Activated T-helper 1 cell treated with anti-CD3 and anti-CD28 coated beads, Interleukin-12 subunit alpha, Interleukin-12 subunit beta, Interleukin-2, Interleukin-4 antibody, amounts not matched to agents 30 ng/mL and 10 ng/mL and 1 ng/mL, durations not matched to agents 14 hours and 24 hours and 36 hours (primary cell): Measurements from ENCODE around the gene GJC2. TPM values are rescaled to one million over a fixed set of nuclear protein-coding genes. Genes with fewer than 3 reads are reported as not detected.

ENCODE experiments used
- DNase-seq: peaks from one replicate; pipeline ENCODE4 v3.0.0; 2021; ENCODE audit warnings: low spot score
- H3K27ac Mint-ChIP-seq: one replicate; pipeline ENCODE4 v1.8.0; 2021; ENCODE audit warnings: mild to moderate bottlenecking, mixed read lengths
- H3K27me3 Mint-ChIP-seq: one replicate; pipeline ENCODE4 v1.8.0; 2022; ENCODE audit warnings: mild to moderate bottlenecking, moderate library complexity, mixed read lengths; ENCODE audit not compliant: insufficient read depth
- H3K36me3 Mint-ChIP-seq: one replicate; pipeline ENCODE4 v1.8.0; 2021; ENCODE audit warnings: low read depth, mixed read lengths
- H3K4me1 Mint-ChIP-seq: one replicate; pipeline ENCODE4 v1.8.0; 2021; ENCODE audit warnings: low read depth, mixed read lengths
- H3K4me3 Mint-ChIP-seq: one replicate; pipeline ENCODE4 v1.8.0; 2021; ENCODE audit warnings: mild to moderate bottlenecking, moderate library complexity, mixed read lengths
- H3K9me3 Mint-ChIP-seq: one replicate; pipeline ENCODE4 v1.8.0; 2021; ENCODE audit warnings: mixed read lengths
- intact Hi-C: fragments of 100-400 bp; cut with micrococcal nuclease; formaldehyde crosslinking; loops from one replicate; pipeline ENCODE4 v1.15.1; 2024
- total RNA-seq: library from RNA; stranded (reverse); gene quantifications from 2 replicates; pipeline ENCODE4 v1.2.3, GENCODE V29; 2022

The GJC2 gene
- total RNA-seq, 1 donor from 2014 or later, result 0.93 TPM

GRCh38 chr1:228142701-228143136, 7.0 kb upstream of the GJC2 start:
- peaks cover 4% of the 10 kb centered on the region for H3K27me3 Mint-ChIP-seq
- H3K9me3 Mint-ChIP-seq, result no peaks in the 10 kb centered on the region
- H3K36me3 Mint-ChIP-seq, result peaks cover 3% of the 10 kb centered on the region
- H3K27ac Mint-ChIP-seq, result peak overlapping the region; percentile 97
- intact Hi-C loops, result no loop called here
- DNase-seq, result no peak
- H3K4me1 Mint-ChIP-seq, result peaks cover 22% of the 10 kb centered on the region
- H3K4me3 Mint-ChIP-seq, result peak overlapping the region; percentile 100

GRCh38 chr1:228143480-228144192, 6.1 kb upstream of the GJC2 start:
- peak overlapping the region; percentile 29 for H3K27ac Mint-ChIP-seq
- no peak for DNase-seq
- peaks cover 3% of the 10 kb centered on the region for H3K36me3 Mint-ChIP-seq
- intact Hi-C loops, result no loop called here
- H3K9me3 Mint-ChIP-seq, result no peaks in the 10 kb centered on the region
- peak overlapping the region; percentile 100 for H3K4me3 Mint-ChIP-seq
- H3K27me3 Mint-ChIP-seq, result peaks cover 4% of the 10 kb centered on the region
- peaks cover 22% of the 10 kb centered on the region for H3K4me1 Mint-ChIP-seq

- no peak for DNase-seq
- peaks cover 3% of the 10 kb centered on the region for H3K36me3 Mint-ChIP-seq
- intact Hi-C loops, result no loop called here
- H3K27ac Mint-ChIP-seq, result peak overlapping the region; percentile 29
- H3K4me3 Mint-ChIP-seq, result peak overlapping the region; percentile 100
- H3K9me3 Mint-ChIP-seq, result no peaks in the 10 kb centered on the region
- peaks cover 22% of the 10 kb centered on the region for H3K4me1 Mint-ChIP-seq
- peaks cover 2% of the 10 kb centered on the region for H3K27me3 Mint-ChIP-seq
These were observed 5.3 kb upstream of the GJC2 start for GRCh38 chr1:228144193-228144992.

GRCh38 chr1:228144993-228145343, 4.8 kb upstream of the GJC2 start:
- DNase-seq, result no peak
- Mint-ChIP-seq H3K9me3 (no peaks in the 10 kb centered on the region), H3K27ac (no peak overlapping the region), H3K27me3 (peaks cover 1% of the 10 kb centered on the region), H3K4me1 (peaks cover 18% of the 10 kb centered on the region), H3K36me3 (peaks cover 3% of the 10 kb centered on the region), H3K4me3 (no peak overlapping the region)
- intact Hi-C loops, result no loop called here

- no peak overlapping the region for H3K4me3 Mint-ChIP-seq
- H3K36me3 Mint-ChIP-seq, result peaks cover 3% of the 10 kb centered on the region
- intact Hi-C loops, result no loop called here
- peaks cover 18% of the 10 kb centered on the region for H3K4me1 Mint-ChIP-seq
- no peaks in the 10 kb centered on the region for H3K9me3 Mint-ChIP-seq
- no peaks in the 10 kb centered on the region for H3K27me3 Mint-ChIP-seq
- H3K27ac Mint-ChIP-seq, result no peak overlapping the region
- DNase-seq, result no peak
These were observed 4.0 kb upstream of the GJC2 start for GRCh38 chr1:228145463-228146416.

- DNase-seq, result no peak
- Mint-ChIP-seq H3K9me3 (no peaks in the 10 kb centered on the region), H3K27me3 (no peaks in the 10 kb centered on the region), H3K4me1 (peaks cover 18% of the 10 kb centered on the region), H3K4me3 (no peak overlapping the region), H3K36me3 (no peaks in the 10 kb centered on the region), H3K27ac (no peak overlapping the region)
- intact Hi-C loops, result no loop called here
These were observed 3.1 kb upstream of the GJC2 start for GRCh38 chr1:228146417-228147150.

GRCh38 chr1:228147151-228147693, 2.5 kb upstream of the GJC2 start:
- no peak overlapping the region for H3K27ac Mint-ChIP-seq
- no peaks in the 10 kb centered on the region for H3K9me3 Mint-ChIP-seq
- no peak overlapping the region for H3K4me3 Mint-ChIP-seq
- intact Hi-C loops, result no loop called here
- no peaks in the 10 kb centered on the region for H3K27me3 Mint-ChIP-seq
- no peaks in the 10 kb centered on the region for H3K36me3 Mint-ChIP-seq
- H3K4me1 Mint-ChIP-seq, result peaks cover 18% of the 10 kb centered on the region
- DNase-seq, result no peak

- DNase-seq, result no peak
- H3K4me1 Mint-ChIP-seq, result peaks cover 14% of the 10 kb centered on the region
- intact Hi-C loops, result no loop called here
These were observed 2.0 kb upstream of the GJC2 start for GRCh38 chr1:228147768-228148167.

GRCh38 chr1:228148196-228148861, 1.4 kb upstream of the GJC2 start:
- Mint-ChIP-seq H3K27ac (peak overlapping the region; percentile 18), H3K4me3 (no peak overlapping the region), H3K4me1 (peaks cover 9% of the 10 kb centered on the region), H3K9me3 (no peaks in the 10 kb centered on the region), H3K36me3 (no peaks in the 10 kb centered on the region), H3K27me3 (no peaks in the 10 kb centered on the region)
- intact Hi-C loops, result no loop called here
- DNase-seq, result no peak

More at GRCh38 chr1:228147768-228148167, 2.0 kb upstream of the GJC2 start:
- Mint-ChIP-seq H3K27me3 (no peaks in the 10 kb centered on the region), H3K27ac (no peak overlapping the region), H3K9me3 (no peaks in the 10 kb centered on the region), H3K36me3 (no peaks in the 10 kb centered on the region), H3K4me3 (no peak overlapping the region)

GRCh38 chr1:228148935-228149405, 760 bp upstream of the GJC2 start:
- DNase-seq, result no peak
- no peak overlapping the region for H3K4me3 Mint-ChIP-seq
- H3K27me3 Mint-ChIP-seq, result no peaks in the 10 kb centered on the region
- no peak overlapping the region for H3K27ac Mint-ChIP-seq
- H3K4me1 Mint-ChIP-seq, result peaks cover 2% of the 10 kb centered on the region
- no peaks in the 10 kb centered on the region for H3K36me3 Mint-ChIP-seq
- H3K9me3 Mint-ChIP-seq, result no peaks in the 10 kb centered on the region
- intact Hi-C loops, result no loop called here

GRCh38 chr1:228150120-228150460, 360 bp downstream of the GJC2 start:
- DNase-seq, result no peak
- Mint-ChIP-seq H3K4me1 (peaks cover 9% of the 10 kb centered on the region), H3K36me3 (no peaks in the 10 kb centered on the region), H3K9me3 (no peaks in the 10 kb centered on the region), H3K27me3 (no peaks in the 10 kb centered on the region), H3K27ac (no peak overlapping the region), H3K4me3 (no peak overlapping the region)
- intact Hi-C loops, result no loop called here
